ENCODE data around the gene RAB28.
"Not testable (repeated sequence)": the region's sequence is repeated elsewhere in the genome, so short reads cannot be mapped to it uniquely, and the experiment has no call there.

RAB28 gene

DNA sequence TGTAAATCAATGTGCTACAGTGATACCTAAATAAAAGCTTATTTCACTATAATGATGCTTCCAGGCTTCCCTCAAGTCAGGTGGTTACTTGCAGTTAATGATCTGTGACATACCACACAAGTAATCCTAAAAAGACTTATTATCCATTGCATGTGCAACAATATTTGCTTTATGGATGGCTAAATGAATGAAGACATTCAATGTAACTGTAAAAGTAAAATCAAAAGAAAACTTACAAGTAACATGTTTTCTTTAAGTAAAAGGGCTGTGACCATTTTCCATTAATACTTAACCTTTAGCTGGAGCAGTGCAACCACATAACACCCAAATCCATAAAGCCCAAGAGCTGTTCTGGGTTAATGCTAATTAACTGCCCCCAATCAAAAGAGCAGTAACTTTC, 42.6 kb downstream of the RAB28 start:
- Histone ChIP-seq H3K9me3 (ENCODE audit: low read length) (peaks cover 9% of the 10 kb centered on the region), H3K9ac (ENCODE audit: low read length) (no peak overlapping the region), H3K4me1 (ENCODE audit: insufficient read depth, low read length) (no peaks in the 10 kb centered on the region), H3K4me3 (ENCODE audit: low read depth in 1 of 2, low read length in 2 of 2) (no peak overlapping the region), H3K36me3 (ENCODE audit: insufficient read depth, low read length) (no peaks in the 10 kb centered on the region), H3K27ac (ENCODE audit: low read depth, low read length) (no peak overlapping the region), H3K27me3 (ENCODE audit: control insufficient read depth in 1 of 2, insufficient read depth in 2 of 2, low read length in 2 of 2) (no peaks in the 10 kb centered on the region)

DNA sequence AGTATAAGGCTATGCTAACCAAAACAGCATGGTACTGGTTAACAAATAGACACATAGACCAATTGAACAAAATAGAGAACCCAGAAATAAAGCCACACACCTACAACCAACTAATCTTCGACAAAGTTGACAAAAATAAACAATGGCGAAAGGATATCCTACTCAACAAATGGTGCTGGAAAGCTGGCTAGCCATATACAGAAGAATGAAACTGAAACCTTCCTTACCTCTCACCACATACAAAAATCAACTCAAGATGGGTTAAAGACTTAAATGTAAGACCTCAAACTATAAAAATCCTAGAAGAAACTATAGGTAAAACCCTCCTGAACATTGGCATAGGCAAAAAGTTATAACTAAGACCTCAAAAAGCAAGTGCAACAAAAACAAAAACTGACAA, 47.2 kb downstream of the RAB28 start:
- no peak overlapping the region for H3K9ac ChIP-seq (ENCODE audit: low read length)
- peaks cover 11% of the 10 kb centered on the region for H3K9me3 ChIP-seq (ENCODE audit: low read length)
- no peaks in the 10 kb centered on the region for H3K36me3 ChIP-seq (ENCODE audit: insufficient read depth, low read length)
- H3K27ac ChIP-seq (ENCODE audit: low read depth, low read length) = no peak overlapping the region
- no peaks in the 10 kb centered on the region for H3K4me1 ChIP-seq (ENCODE audit: insufficient read depth, low read length)
- H3K27me3 ChIP-seq (ENCODE audit: control insufficient read depth in 1 of 2, insufficient read depth in 2 of 2, low read length in 2 of 2) = no peaks in the 10 kb centered on the region
- no peak overlapping the region for H3K4me3 ChIP-seq (ENCODE audit: low read depth in 1 of 2, low read length in 2 of 2)

DNA sequence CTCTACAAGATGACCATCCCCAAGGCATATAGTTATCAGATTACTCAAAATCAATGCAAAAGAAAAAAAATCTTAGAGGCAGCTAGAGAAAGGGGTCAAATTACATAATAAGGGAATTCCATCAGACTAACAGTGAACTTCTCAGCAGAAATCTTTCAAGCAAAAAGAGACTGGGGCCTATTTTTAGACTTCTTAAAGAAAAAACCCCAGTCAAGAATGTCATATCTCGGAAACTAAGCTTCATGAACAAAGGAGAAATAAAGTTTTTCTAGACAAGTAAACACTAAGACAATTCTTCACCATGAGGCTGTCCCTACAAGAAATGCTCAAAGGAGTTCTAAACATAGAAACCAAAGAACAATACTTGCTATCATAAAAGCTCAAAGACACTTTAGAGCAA, 51.7 kb downstream of the RAB28 start:
- H3K27me3 ChIP-seq (ENCODE audit: control insufficient read depth in 1 of 2, insufficient read depth in 2 of 2, low read length in 2 of 2) = no peaks in the 10 kb centered on the region
- no peak overlapping the region for H3K27ac ChIP-seq (ENCODE audit: low read depth, low read length)
- no peak overlapping the region for H3K9ac ChIP-seq (ENCODE audit: low read length)
- H3K4me1 ChIP-seq (ENCODE audit: insufficient read depth, low read length) = no peaks in the 10 kb centered on the region
- H3K9me3 ChIP-seq (ENCODE audit: low read length) = peaks cover 11% of the 10 kb centered on the region
- H3K36me3 ChIP-seq (ENCODE audit: insufficient read depth, low read length) = no peaks in the 10 kb centered on the region
- H3K4me3 ChIP-seq (ENCODE audit: low read depth in 1 of 2, low read length in 2 of 2) = no peak overlapping the region

DNA sequence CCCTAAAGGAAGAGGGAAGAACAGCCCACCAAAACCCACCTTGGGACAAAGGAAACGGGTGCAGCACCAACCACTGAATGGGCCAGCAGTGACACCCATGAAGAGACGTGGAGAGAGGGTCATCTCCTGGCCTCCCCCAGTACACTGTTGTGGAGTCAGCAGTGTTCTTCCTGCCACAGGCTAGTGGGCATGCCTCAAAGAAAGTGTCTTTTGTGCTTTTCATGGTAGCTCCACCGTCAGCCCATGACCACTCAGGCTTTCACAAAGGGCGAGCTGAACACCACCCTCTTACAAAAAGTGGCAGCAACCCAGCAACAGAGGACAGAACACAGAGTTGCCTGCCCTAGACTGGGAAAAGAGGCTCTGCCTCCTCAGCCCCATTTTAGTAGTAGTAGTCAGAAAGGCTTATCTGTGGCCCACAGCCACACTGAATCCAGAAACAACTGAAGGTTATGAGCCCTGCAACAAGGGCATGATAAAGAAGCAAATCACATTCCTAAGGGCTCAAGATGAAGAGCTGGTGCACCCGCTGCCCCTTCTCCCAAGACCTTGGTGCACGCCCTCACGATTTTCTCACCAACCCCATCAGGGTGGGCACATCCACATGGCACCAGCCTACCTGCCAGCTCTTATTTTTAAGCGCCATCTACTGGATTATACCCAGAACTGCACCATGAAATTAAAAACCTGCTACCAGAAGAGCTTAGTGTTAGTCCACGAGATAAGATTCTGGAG, 53.1 kb downstream of the RAB28 start:
- H3K36me3 ChIP-seq (ENCODE audit: insufficient read depth, low read length) = no peaks in the 10 kb centered on the region

DNA sequence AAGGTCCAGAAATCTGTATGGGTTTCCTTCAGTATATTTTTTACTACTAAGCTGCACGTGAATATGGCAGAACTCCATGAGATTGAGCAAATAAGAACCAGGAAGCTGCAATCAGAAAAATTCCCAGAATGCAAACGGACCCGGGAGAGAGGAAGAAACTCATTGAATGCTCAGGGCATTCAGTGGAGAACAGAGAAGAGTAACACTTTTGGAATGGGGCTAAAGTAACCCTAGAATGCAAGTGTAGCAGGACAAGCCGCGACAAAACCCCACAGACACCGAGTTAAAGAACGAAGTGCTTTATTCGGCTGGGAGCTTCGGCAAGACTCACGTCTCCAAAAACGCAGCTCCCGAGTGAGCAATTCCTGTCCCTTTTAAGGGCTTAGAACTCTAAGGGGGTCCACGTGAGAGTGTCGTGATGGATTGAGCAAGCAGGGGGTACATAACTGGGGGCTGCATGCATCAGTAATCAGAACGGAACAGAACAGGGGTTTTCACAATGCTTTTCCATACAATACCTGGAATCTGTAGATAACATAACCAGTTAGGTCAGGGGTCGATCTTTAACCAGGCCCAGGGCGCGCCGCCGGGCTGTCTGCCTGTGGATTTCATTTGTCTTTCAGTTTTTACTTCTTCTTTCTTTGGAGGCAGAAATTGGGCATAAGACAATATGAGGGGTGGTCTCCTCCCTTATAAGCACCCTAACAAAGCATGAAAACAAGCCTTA, 56.4 kb downstream of the RAB28 start:
- H3K4me1 ChIP-seq (ENCODE audit: insufficient read depth, low read length) = no peaks in the 10 kb centered on the region
- H3K9me3 ChIP-seq (ENCODE audit: low read length) = no peaks in the 10 kb centered on the region
- H3K27me3 ChIP-seq (ENCODE audit: control insufficient read depth in 1 of 2, insufficient read depth in 2 of 2, low read length in 2 of 2) = no peaks in the 10 kb centered on the region
- peaks cover 13% of the 10 kb centered on the region for H3K36me3 ChIP-seq (ENCODE audit: insufficient read depth, low read length)
- no peak overlapping the region for H3K9ac ChIP-seq (ENCODE audit: low read length)
- H3K27ac ChIP-seq (ENCODE audit: low read depth, low read length) = no peak overlapping the region
- H3K4me3 ChIP-seq (ENCODE audit: low read depth in 1 of 2, low read length in 2 of 2) = no peak overlapping the region

More for the DNA sequence above, 53.1 kb downstream of the RAB28 start:
- Histone ChIP-seq H3K27ac (ENCODE audit: low read depth, low read length) (no peak overlapping the region), H3K4me3 (ENCODE audit: low read depth in 1 of 2, low read length in 2 of 2) (no peak overlapping the region), H3K9me3 (ENCODE audit: low read length) (no peaks in the 10 kb centered on the region), H3K27me3 (ENCODE audit: control insufficient read depth in 1 of 2, insufficient read depth in 2 of 2, low read length in 2 of 2) (no peaks in the 10 kb centered on the region), H3K9ac (ENCODE audit: low read length) (no peak overlapping the region), H3K4me1 (ENCODE audit: insufficient read depth, low read length) (no peaks in the 10 kb centered on the region)

DNA sequence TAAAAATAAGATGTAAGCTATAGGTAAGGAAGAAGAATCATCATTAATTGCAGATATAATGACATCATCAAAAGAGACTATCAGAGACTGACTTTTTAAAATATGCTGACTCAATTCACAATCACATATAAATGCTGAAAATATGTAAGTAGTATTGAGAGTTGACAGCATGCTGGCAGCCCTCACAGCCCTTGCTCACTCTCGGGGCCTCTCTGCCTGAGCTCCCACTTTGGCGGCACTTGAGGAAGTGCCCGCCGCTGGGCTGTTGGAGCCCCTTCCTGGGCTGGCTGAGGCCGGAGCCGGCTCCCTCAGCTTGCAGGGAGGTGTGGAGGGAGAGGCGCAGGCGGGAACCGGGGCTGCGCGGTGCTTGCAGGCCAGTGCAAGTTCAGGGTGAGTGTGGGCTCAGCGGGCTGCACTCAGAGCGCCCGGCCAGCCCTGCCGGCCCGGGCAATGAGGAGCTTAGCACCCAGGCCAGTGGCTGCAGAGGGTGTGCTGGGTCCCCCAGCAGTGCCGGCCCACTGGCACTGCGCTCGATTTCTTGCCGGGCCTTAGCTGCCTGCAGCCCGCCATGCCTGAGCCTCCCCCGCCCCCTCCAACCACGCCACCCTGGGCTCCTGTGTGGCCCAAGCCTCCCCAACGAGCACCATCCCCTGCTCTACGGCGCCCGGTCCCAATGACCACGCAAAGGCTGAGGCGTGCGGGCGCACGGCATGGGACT, 68.9 kb downstream of the RAB28 start:
- Histone ChIP-seq H3K9me3 (ENCODE audit: low read length) (no peaks in the 10 kb centered on the region), H3K4me3 (ENCODE audit: low read depth in 1 of 2, low read length in 2 of 2) (no peak overlapping the region), H3K36me3 (ENCODE audit: insufficient read depth, low read length) (no peaks in the 10 kb centered on the region), H3K9ac (ENCODE audit: low read length) (no peak overlapping the region), H3K27ac (ENCODE audit: low read depth, low read length) (no peak overlapping the region), H3K4me1 (ENCODE audit: insufficient read depth, low read length) (peaks cover 14% of the 10 kb centered on the region), H3K27me3 (ENCODE audit: control insufficient read depth in 1 of 2, insufficient read depth in 2 of 2, low read length in 2 of 2) (no peaks in the 10 kb centered on the region)

DNA sequence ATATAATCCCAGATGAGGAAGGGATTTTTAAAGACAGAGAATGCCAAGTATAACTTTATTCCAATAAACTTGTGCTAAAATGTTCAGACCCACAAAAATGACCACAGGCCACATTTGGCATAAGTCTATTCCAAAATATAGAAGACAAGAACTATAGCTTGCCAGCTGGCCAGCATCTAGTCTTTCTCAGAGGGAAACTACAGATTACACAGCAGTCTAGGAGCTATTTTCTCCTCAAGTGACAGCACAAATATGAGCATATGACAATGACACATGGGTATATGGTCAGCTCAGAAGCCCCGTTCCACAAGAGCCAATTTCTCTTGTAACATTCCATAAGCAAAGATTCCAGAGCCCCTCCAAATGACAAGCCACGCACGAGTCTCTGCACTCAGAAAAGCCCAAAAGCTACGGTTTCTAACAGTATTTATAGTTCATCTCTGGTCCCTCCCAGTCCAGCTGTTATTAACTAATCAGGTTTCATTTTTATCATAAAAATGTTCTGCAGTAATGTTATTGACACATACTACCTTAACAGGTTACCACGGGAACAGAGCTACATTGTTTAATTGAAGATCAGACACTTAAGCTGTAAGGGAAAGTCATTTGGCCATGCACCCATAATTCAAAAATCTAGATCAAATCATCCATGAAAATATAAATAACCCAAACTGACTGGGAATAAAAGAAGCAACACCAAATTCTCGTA, 70.3 kb downstream of the RAB28 start:
- no peaks in the 10 kb centered on the region for H3K27me3 ChIP-seq (ENCODE audit: control insufficient read depth in 1 of 2, insufficient read depth in 2 of 2, low read length in 2 of 2)
- H3K4me3 ChIP-seq (ENCODE audit: low read depth in 1 of 2, low read length in 2 of 2) = no peak overlapping the region
- H3K9me3 ChIP-seq (ENCODE audit: low read length) = no peaks in the 10 kb centered on the region
- peaks cover 14% of the 10 kb centered on the region for H3K4me1 ChIP-seq (ENCODE audit: insufficient read depth, low read length)
- H3K36me3 ChIP-seq (ENCODE audit: insufficient read depth, low read length) = no peaks in the 10 kb centered on the region
- no peak overlapping the region for H3K9ac ChIP-seq (ENCODE audit: low read length)
- H3K27ac ChIP-seq (ENCODE audit: low read depth, low read length) = no peak overlapping the region

DNA sequence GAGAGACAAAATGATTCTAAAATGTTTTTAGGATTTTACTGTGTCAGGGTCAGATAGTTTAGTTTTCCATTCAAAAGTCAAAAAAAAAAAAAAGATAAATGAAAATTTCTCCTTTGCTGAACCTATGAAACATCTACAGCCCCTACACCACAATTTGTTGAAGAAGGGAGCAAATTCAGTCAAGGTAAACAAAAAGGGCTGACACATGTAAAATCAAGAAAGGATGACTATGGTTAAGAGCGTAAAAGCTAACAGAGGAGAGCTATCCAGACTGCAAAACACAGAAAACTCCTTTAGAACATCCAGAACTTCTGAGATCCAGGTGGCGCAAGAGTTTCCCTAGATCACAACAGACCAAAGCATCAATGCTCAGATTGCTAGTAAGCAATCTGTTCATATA, 72.2 kb downstream of the RAB28 start:
- Histone ChIP-seq H3K36me3 (ENCODE audit: insufficient read depth, low read length) (no peaks in the 10 kb centered on the region), H3K9ac (ENCODE audit: low read length) (no peak overlapping the region), H3K9me3 (ENCODE audit: low read length) (no peaks in the 10 kb centered on the region), H3K4me1 (ENCODE audit: insufficient read depth, low read length) (peaks cover 14% of the 10 kb centered on the region), H3K4me3 (ENCODE audit: low read depth in 1 of 2, low read length in 2 of 2) (no peak overlapping the region), H3K27me3 (ENCODE audit: control insufficient read depth in 1 of 2, insufficient read depth in 2 of 2, low read length in 2 of 2) (no peaks in the 10 kb centered on the region), H3K27ac (ENCODE audit: low read depth, low read length) (no peak overlapping the region)

DNA sequence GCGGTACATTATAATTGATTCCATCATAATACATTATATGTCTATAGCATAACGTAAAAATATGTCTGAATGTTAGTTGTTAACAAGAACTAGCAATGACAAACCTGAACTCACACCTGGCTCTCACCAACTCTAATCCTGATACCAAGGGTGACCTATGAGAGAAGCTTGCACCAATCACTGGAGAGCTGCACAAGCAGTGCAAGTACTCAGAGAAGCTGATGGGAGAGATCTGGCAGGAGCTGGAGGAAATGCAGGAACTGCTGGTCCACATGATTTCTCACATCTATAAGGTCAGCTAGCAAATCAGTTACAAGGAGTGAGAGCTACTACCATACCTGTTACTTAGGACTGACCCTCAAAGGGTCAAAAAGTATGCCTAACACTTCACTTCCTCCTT, 74.8 kb downstream of the RAB28 start:
- no peaks in the 10 kb centered on the region for H3K36me3 ChIP-seq (ENCODE audit: insufficient read depth, low read length)

DNA sequence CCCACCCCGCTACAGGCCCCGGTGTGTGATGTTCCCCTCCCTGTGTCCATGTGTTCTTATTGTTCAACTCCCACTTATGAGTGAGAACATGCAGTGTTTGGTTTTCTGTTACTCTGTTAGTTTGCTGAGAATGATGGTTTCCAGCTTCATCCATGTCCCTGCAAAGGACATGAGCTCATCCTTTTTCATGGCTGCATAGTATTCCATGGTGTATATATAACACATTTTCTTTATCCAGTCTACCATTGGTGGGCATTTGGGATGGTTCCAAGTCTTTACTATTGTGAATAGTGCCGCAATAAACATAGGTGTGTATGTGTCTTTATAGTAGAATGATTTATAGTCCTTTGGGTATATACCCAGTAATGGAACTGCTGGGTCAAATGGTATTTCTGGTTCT, 78.0 kb downstream of the RAB28 start:
- H3K4me1 ChIP-seq (ENCODE audit: insufficient read depth, low read length); H3K9me3 ChIP-seq (ENCODE audit: low read length); H3K4me3 ChIP-seq (ENCODE audit: low read depth in 1 of 2, low read length in 2 of 2); H3K9ac ChIP-seq (ENCODE audit: low read length); H3K36me3 ChIP-seq (ENCODE audit: insufficient read depth, low read length); H3K27me3 ChIP-seq (ENCODE audit: control insufficient read depth in 1 of 2, insufficient read depth in 2 of 2, low read length in 2 of 2); H3K27ac ChIP-seq (ENCODE audit: low read depth, low read length): not testable (repeated sequence)

More for the DNA sequence above, 74.8 kb downstream of the RAB28 start:
- Histone ChIP-seq H3K27ac (ENCODE audit: low read depth, low read length) (no peak overlapping the region), H3K4me1 (ENCODE audit: insufficient read depth, low read length) (peaks cover 7% of the 10 kb centered on the region), H3K4me3 (ENCODE audit: low read depth in 1 of 2, low read length in 2 of 2) (no peak overlapping the region), H3K9me3 (ENCODE audit: low read length) (no peaks in the 10 kb centered on the region), H3K27me3 (ENCODE audit: control insufficient read depth in 1 of 2, insufficient read depth in 2 of 2, low read length in 2 of 2) (no peaks in the 10 kb centered on the region), H3K9ac (ENCODE audit: low read length) (no peak overlapping the region)

DNA sequence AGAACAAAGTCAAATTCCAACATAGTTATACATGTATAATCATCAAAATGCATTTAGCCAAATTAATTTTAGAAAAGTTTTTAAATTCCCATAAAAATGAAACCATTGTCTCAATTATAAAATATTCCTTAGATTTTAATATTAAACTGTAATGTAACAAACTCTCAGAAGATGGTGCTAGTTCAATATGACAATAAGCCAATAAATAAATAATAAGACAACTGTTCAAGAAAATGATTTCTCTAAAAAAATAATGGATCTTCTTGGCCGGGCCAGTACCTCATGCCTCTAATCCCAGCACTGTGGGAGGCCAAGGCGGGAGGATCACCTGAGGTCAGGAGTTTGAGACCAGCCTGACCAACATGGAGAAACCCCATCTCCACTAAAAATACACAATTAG, 80.3 kb downstream of the RAB28 start:
- no peaks in the 10 kb centered on the region for H3K36me3 ChIP-seq (ENCODE audit: insufficient read depth, low read length)
- no peaks in the 10 kb centered on the region for H3K4me1 ChIP-seq (ENCODE audit: insufficient read depth, low read length)
- H3K4me3 ChIP-seq (ENCODE audit: low read depth in 1 of 2, low read length in 2 of 2) = no peak overlapping the region
- H3K9ac ChIP-seq (ENCODE audit: low read length) = no peak overlapping the region
- H3K9me3 ChIP-seq (ENCODE audit: low read length) = no peaks in the 10 kb centered on the region
- no peak overlapping the region for H3K27ac ChIP-seq (ENCODE audit: low read depth, low read length)
- H3K27me3 ChIP-seq (ENCODE audit: control insufficient read depth in 1 of 2, insufficient read depth in 2 of 2, low read length in 2 of 2) = no peaks in the 10 kb centered on the region

Data from muscle layer of colon (tissue), 2 donors.